HepG2 (cell line): ENCODE data around the gene GRB2. TPM values are rescaled to one million over a fixed set of nuclear protein-coding genes. Genes with fewer than 3 reads are reported as not detected.

Experiments used
- AKNA ChIP-seq: sonication (generic); formaldehyde crosslinking; IDR thresholded peaks from 2 replicates; pipeline ENCODE4 v1.4.0; 2020; ENCODE audit warnings: missing genetic modification reagents, borderline replicate concordance
- ARHGAP35 ChIP-seq: sonication (generic); formaldehyde crosslinking; IDR thresholded peaks from 2 replicates; pipeline ENCODE4 v1.9.0; 2022; ENCODE audit warnings: mild to moderate bottlenecking, inconsistent platforms, moderate library complexity, missing genetic modification reagents, borderline replicate concordance
- ARNT ChIP-seq: fragments of 450-650 bp; IDR thresholded peaks from 2 replicates; pipeline ENCODE4 v1.6.1; 2017
- BCLAF1 ChIP-seq: fragments of 450-650 bp; IDR thresholded peaks from 2 replicates; pipeline ENCODE4 v1.6.1; 2017; ENCODE audit warnings: mild to moderate bottlenecking
- EEA1 ChIP-seq: sonication (generic); formaldehyde crosslinking; IDR thresholded peaks from 2 replicates; pipeline ENCODE4 v1.5.1; 2020; ENCODE audit warnings: mild to moderate bottlenecking, missing genetic modification reagents, borderline replicate concordance
- ETV5 ChIP-seq: IDR thresholded peaks from 2 replicates; pipeline ENCODE4 v1.6.1; 2018; ENCODE audit warnings: missing biosample characterization, missing genetic modification reagents, inconsistent platforms, borderline replicate concordance
- KLF13 ChIP-seq: sonication (generic); formaldehyde crosslinking; IDR thresholded peaks from 2 replicates; pipeline ENCODE4 v1.4.0; 2020; ENCODE audit warnings: mild to moderate bottlenecking, missing genetic modification reagents
- MBNL3 ChIP-seq: fragments of 250-450 bp; sonication (Bioruptor Pico); conservative IDR thresholded peaks from 2 replicates; pipeline ENCODE4 v1.8.0; 2022; ENCODE audit warnings: mild to moderate bottlenecking, inconsistent platforms
- MEIS2 ChIP-seq: sonication (generic); formaldehyde crosslinking; IDR thresholded peaks from 2 replicates; pipeline ENCODE4 v1.9.0; 2021; ENCODE audit warnings: mild to moderate bottlenecking, missing genetic modification reagents
- SMAD3 ChIP-seq: sonication (generic); formaldehyde crosslinking; IDR thresholded peaks from 2 replicates; pipeline ENCODE4 v1.4.0; 2020; ENCODE audit warnings: missing genetic modification reagents
- SNAI1 ChIP-seq: sonication (generic); formaldehyde crosslinking; IDR thresholded peaks from 2 replicates; pipeline ENCODE4 v1.5.0; 2020; ENCODE audit warnings: mild to moderate bottlenecking, missing genetic modification reagents, borderline replicate concordance
- ZNF281 ChIP-seq: sonication (generic); formaldehyde crosslinking; IDR thresholded peaks from 2 replicates; pipeline ENCODE4 v1.4.0; 2020; ENCODE audit warnings: missing genetic modification reagents, borderline replicate concordance
- ZNF326 ChIP-seq: sonication (generic); formaldehyde crosslinking; IDR thresholded peaks from 2 replicates; pipeline ENCODE4 v1.4.0; 2020; ENCODE audit warnings: missing genetic modification reagents, borderline replicate concordance
- ZNF34 ChIP-seq: sonication (generic); formaldehyde crosslinking; IDR thresholded peaks from 2 replicates; pipeline ENCODE4 v1.4.0; 2020; ENCODE audit warnings: mild to moderate bottlenecking, missing genetic modification reagents, borderline replicate concordance
- ZNF501 ChIP-seq: sonication (generic); formaldehyde crosslinking; IDR thresholded peaks from 2 replicates; pipeline ENCODE4 v1.5.1; 2020; ENCODE audit warnings: mild to moderate bottlenecking, moderate library complexity, missing genetic modification reagents
- ZNF644 ChIP-seq: IDR thresholded peaks from 2 replicates; pipeline ENCODE4 v1.6.1; 2016; ENCODE audit warnings: low read depth
- ZNF749 ChIP-seq: sonication (generic); formaldehyde crosslinking; IDR thresholded peaks from 2 replicates; pipeline ENCODE4 v1.8.0; 2022; ENCODE audit warnings: mild to moderate bottlenecking, missing genetic modification reagents, moderate library complexity, borderline replicate concordance
- polyA plus RNA-seq, 8 experiments: library from polyadenylated mRNA; depleted of rRNA in 3 of 8; stranded (reverse) in 7 of 8; unstranded in 1 of 8; fragments of >200 nt; fragmentation: Illumina TruSeq in 4 of 8; extraction: Trizol in 4 of 8; gene quantifications; 2 replicates each; pipeline versions ENCODE4 v1.2.1 to v1.2.3, GENCODE V29; 2011 to 2016; ENCODE audit warnings: low read depth in 4 of 8, missing spikeins in 1 of 8, mixed read lengths in 1 of 8; ENCODE audit not compliant: insufficient read depth in 1 of 8
- total RNA-seq, 5 experiments: library from RNA; depleted of rRNA; stranded (reverse); fragments of >200 nt; fragmentation: Illumina TruSeq; extraction: Trizol; gene quantifications; 2 replicates each; pipeline ENCODE4 v1.2.3, GENCODE V29; 2016; ENCODE audit warnings: low read depth in 1 of 5

GRB2 gene
- total and polyA plus RNA-seq, 2 of the 13 experiments (the other 11 are each of a cell fraction or from before 2014, with no cell fraction given): 84.6 to 92.3 TPM

GRCh38 chr17:75393523-75394331 lies 11.8 kb downstream of the GRB2 start (continued):
- TF ChIP-seq MBNL3 (CRISPR knock-in tag) (no peak), EEA1 (0 out of 2 replicates have a peak, but pooled peaks have one; percentile 69), MEIS2 (CRISPR knock-in tag) (0 out of 2 replicates have a peak, but pooled peaks have one; percentile 39), ARHGAP35 (peak; percentile 90; the same call in 1 of the 2 replicates), ARNT (no peak), AKNA (CRISPR knock-in tag) (no peak), SMAD3 (peak; percentile 67; the same call in 1 of the 2 replicates), BCLAF1 (no peak), ZNF281 (CRISPR knock-in tag) (peak; percentile 68; the same call in 1 of the 2 replicates), ETV5 (CRISPR knock-in tag) (peak; percentile 63; the same call in 1 of the 2 replicates), ZNF34 (0 out of 2 replicates have a peak, but pooled peaks have one; percentile 63), ZNF749 (CRISPR knock-in tag) (peak; percentile 79; the same call in 1 of the 2 replicates), KLF13 (CRISPR knock-in tag) (0 out of 2 replicates have a peak, but pooled peaks have one; percentile 65), ZNF326 (no peak), ZNF644 (CRISPR knock-in tag) (no peak), ZNF501 (peak; percentile 91), SNAI1 (CRISPR knock-in tag) (no peak)
